Measurements from ENCODE around the gene PRDM12.

Gene PRDM12

GRCh38 chr9:130718562-130718961, 54.2 kb downstream of the PRDM12 start:
- no peak for DNase-seq
- no peak for TF ChIP-seq CTCF (IDR thresholded peaks at IDR 0.05)
- Mint-ChIP-seq H3K4me3 (no peak overlapping the region), H3K27ac (peak overlapping the region; percentile 29), H3K9me3 (no peaks in the 10 kb centered on the region), H3K36me3 (ENCODE audit: low read depth) (peaks cover 8% of the 10 kb centered on the region), H3K4me1 (peaks cover 42% of the 10 kb centered on the region), H3K27me3 (ENCODE audit: low read depth, poor library complexity) (no peaks in the 10 kb centered on the region)

- TF ChIP-seq CTCF (IDR thresholded peaks at IDR 0.05) = no peak
- H3K4me1 Mint-ChIP-seq = peaks cover 20% of the 10 kb centered on the region
- peak overlapping the region; percentile 12 for H3K27ac Mint-ChIP-seq
- H3K27me3 Mint-ChIP-seq (ENCODE audit: low read depth, poor library complexity) = no peaks in the 10 kb centered on the region
- H3K9me3 Mint-ChIP-seq = no peaks in the 10 kb centered on the region
- peaks cover 8% of the 10 kb centered on the region for H3K36me3 Mint-ChIP-seq (ENCODE audit: low read depth)
- H3K4me3 Mint-ChIP-seq = no peak overlapping the region
- DNase-seq = no peak
Observed at GRCh38 chr9:130720762-130721161, 56.4 kb downstream of the PRDM12 start.

GRCh38 chr9:130728721-130729120, 64.3 kb downstream of the PRDM12 start:
- DNase-seq = no peak
- TF ChIP-seq CTCF (IDR thresholded peaks at IDR 0.05) = no peak
- Mint-ChIP-seq H3K9me3 (peaks cover 11% of the 10 kb centered on the region), H3K4me3 (no peak overlapping the region), H3K4me1 (peaks cover 16% of the 10 kb centered on the region), H3K36me3 (ENCODE audit: low read depth) (peaks cover 24% of the 10 kb centered on the region), H3K27me3 (ENCODE audit: low read depth, poor library complexity) (no peaks in the 10 kb centered on the region), H3K27ac (peak overlapping the region; percentile 57)

- Mint-ChIP-seq H3K9me3 (peaks cover 11% of the 10 kb centered on the region), H3K36me3 (ENCODE audit: low read depth) (peaks cover 24% of the 10 kb centered on the region), H3K27me3 (ENCODE audit: low read depth, poor library complexity) (no peaks in the 10 kb centered on the region), H3K4me1 (peaks cover 16% of the 10 kb centered on the region), H3K27ac (peak overlapping the region; percentile 57), H3K4me3 (no peak overlapping the region)
- TF ChIP-seq CTCF (IDR thresholded peaks at IDR 0.05) = no peak
- no peak for DNase-seq
Observed at GRCh38 chr9:130729145-130729544, 64.8 kb downstream of the PRDM12 start.

- no peak for TF ChIP-seq CTCF (IDR thresholded peaks at IDR 0.05)
- Mint-ChIP-seq H3K27ac (peak overlapping the region; percentile 20), H3K4me1 (peaks cover 16% of the 10 kb centered on the region), H3K4me3 (no peak overlapping the region), H3K36me3 (ENCODE audit: low read depth) (peaks cover 20% of the 10 kb centered on the region), H3K9me3 (peaks cover 11% of the 10 kb centered on the region), H3K27me3 (ENCODE audit: low read depth, poor library complexity) (peaks cover 4% of the 10 kb centered on the region)
- DNase-seq = no peak
Observed at GRCh38 chr9:130731355-130731754, 67.0 kb downstream of the PRDM12 start.

- Mint-ChIP-seq H3K4me3 (no peak overlapping the region), H3K4me1 (peaks cover 16% of the 10 kb centered on the region), H3K36me3 (ENCODE audit: low read depth) (peaks cover 16% of the 10 kb centered on the region), H3K27me3 (ENCODE audit: low read depth, poor library complexity) (peaks cover 4% of the 10 kb centered on the region), H3K9me3 (peaks cover 11% of the 10 kb centered on the region), H3K27ac (no peak overlapping the region)
- DNase-seq = no peak
- no peak for TF ChIP-seq CTCF (IDR thresholded peaks at IDR 0.05)
Observed at GRCh38 chr9:130732136-130732535, 67.7 kb downstream of the PRDM12 start.
